ENCODE results near the gene MLXIPL. TPM values are rescaled to one million over a fixed set of nuclear protein-coding genes. Genes with fewer than 3 reads are reported as not detected.
"Not testable (repeated sequence)": the region's sequence is repeated elsewhere in the genome, so short reads cannot be mapped to it uniquely, and the experiment has no call there.

Gene MLXIPL, protein sequence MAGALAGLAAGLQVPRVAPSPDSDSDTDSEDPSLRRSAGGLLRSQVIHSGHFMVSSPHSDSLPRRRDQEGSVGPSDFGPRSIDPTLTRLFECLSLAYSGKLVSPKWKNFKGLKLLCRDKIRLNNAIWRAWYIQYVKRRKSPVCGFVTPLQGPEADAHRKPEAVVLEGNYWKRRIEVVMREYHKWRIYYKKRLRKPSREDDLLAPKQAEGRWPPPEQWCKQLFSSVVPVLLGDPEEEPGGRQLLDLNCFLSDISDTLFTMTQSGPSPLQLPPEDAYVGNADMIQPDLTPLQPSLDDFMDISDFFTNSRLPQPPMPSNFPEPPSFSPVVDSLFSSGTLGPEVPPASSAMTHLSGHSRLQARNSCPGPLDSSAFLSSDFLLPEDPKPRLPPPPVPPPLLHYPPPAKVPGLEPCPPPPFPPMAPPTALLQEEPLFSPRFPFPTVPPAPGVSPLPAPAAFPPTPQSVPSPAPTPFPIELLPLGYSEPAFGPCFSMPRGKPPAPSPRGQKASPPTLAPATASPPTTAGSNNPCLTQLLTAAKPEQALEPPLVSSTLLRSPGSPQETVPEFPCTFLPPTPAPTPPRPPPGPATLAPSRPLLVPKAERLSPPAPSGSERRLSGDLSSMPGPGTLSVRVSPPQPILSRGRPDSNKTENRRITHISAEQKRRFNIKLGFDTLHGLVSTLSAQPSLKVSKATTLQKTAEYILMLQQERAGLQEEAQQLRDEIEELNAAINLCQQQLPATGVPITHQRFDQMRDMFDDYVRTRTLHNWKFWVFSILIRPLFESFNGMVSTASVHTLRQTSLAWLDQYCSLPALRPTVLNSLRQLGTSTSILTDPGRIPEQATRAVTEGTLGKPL
- total RNA-seq, result 117 TPM

DNA sequence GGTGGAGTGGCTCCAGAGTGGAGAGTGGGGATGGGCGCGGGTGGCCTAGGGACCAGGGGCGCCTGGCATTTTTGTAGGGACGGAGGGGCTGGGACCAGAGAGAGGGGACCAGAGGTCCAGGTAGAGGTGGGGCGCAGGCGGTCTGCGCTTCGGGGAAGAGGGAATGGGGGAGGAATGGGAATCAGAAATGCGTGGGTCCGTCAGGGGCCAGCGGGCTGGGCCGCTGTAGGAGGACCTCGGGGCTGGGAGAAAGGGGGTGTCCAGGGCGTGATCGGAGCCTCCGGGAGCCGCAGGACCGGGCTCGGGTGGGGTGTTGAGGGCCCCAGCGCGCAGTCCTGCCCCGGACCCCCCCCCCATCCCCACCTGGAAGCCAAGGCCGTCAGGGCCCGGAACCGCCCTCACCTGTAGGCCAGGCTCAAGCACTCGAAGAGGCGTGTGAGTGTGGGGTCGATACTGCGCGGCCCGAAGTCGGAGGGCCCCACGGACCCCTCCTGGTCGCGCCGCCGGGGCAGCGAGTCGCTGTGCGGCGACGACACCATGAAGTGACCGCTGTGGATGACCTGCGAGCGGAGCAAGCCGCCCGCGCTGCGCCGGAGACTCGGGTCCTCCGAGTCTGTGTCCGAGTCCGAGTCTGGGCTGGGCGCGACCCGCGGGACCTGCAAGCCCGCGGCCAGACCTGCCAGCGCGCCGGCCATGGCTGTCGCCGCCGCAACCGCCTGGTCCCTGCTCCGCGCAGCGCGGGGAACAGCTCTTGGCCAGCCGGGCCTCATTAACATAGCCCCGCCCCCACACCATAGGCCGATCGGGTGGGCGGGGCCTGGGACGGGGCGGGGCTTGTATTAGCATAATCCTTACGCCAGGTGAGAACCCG is at the start of gene MLXIPL:
TSS of gene MLXIPL (minus strand) at position 725 of the 871 bp plus-strand sequence. CDS start at position 695, 30 bp downstream.
- DNase-seq (ENCODE audit: low spot score), result peak; percentile 87

DNA sequence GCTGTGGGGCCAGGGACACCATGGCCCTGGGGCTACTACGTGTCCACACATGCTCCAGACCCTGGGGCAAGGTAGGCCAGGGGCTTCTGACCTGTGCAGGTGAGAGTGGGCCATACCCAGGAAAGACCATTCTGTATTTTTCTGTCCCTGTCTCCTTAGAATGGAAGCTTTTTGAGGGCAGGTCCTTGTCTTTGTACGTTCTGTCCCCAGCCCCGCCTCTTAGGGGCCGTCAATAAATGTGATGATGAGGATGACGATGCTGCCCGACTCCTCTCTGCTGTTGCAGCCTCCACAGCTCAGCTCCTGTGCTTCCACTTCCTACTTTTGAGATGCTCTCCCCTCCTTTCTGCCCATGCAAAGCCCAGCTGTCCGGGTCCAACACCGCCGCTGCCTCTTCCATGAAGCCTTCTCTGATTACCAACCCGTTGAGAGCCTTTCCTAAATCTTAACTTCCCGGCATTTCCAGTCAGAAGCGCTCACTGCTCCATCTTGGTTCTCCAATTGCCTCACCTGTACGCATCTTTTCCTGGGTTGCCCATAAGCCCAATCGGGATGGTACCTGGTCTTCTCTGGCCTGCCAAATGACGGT is 47.6 kb upstream of the MLXIPL start:
- no peak for DNase-seq (ENCODE audit: low spot score)

DNA sequence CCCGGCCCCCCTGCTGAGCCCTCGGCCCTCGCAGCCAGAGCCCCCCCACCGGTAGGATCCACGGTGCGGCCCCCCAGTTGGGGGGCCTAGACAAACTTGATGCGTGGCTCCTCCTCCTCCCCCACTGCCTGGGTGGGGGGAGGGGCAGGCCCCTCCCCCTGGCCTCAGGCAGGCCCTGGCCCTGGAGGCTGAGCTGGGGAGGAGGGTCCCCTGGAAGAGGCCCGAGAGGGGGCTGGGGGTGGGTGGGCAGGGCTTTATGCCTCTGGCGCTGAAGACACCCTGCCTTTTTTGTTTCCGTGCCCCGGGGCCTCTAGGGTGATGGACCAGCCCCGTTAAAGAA is 47.0 kb upstream of the MLXIPL start:
- DNase-seq (ENCODE audit: low spot score), result no peak

DNA sequence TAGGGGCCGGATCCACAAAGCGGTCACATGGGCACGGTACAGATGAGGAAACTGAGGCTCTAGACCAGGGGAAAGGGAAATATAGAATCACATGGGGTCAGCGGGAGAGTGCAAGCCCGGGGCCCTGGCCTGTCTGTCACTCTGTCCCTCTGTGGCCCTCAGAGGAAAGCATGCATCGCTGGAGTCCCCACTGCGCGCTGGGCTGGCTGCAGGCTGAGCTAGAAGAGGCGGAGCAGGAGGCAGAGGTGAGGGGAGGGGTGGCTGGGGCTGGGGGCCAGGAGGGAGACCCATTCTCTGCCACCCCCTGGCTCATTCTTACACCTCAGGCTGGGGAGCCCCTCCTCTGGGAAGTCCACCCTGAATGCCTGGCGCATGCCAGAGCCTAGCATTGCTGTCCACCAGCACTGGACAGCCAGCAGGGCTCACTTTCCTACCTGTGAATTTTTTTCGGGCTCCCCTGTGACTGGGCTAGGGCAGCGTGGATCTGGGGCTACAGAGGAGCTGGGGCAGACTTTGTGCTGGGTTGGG is 45.6 kb upstream of the MLXIPL start:
- no peak for DNase-seq (ENCODE audit: low spot score)

DNA sequence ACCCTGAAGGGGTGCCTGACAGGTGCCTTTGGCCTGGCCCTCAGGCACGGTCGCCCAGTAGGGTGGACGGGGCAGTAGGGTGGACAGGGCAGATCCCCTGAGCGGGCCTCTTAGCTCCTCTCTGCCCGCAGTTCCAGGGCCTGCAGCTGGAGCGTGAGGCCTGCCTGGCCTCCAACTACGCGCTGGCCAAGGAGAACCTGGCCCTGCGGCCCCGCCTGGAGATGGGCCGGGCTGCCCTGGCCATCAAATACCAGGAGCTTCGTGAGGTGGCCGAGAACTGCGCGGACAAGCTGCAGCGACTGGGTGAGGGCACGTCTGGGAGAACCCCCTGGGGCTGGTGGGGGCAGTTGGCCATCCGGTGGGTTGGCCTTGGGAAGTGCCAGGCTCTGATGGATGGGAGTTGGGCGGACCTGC is 45.0 kb upstream of the MLXIPL start:
- DNase-seq (ENCODE audit: low spot score), result no peak

DNA sequence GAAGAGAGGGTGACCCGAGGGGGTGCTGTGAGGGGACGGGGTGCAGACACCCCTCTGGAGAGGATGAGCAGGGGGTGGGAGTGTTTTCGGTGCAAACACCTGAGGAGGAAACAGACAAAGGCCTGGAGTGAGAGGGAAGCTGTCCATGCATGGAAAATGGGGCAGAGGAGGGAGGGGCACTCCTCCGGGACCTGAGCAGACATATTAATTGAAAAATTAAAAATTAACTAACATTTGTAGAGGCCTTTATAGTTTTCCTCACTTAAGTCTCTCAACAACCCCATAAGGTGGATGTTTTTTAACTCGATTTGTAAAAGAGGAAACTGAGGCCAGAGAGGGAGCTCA is 44.5 kb upstream of the MLXIPL start:
- no peak for DNase-seq (ENCODE audit: low spot score)

DNA sequence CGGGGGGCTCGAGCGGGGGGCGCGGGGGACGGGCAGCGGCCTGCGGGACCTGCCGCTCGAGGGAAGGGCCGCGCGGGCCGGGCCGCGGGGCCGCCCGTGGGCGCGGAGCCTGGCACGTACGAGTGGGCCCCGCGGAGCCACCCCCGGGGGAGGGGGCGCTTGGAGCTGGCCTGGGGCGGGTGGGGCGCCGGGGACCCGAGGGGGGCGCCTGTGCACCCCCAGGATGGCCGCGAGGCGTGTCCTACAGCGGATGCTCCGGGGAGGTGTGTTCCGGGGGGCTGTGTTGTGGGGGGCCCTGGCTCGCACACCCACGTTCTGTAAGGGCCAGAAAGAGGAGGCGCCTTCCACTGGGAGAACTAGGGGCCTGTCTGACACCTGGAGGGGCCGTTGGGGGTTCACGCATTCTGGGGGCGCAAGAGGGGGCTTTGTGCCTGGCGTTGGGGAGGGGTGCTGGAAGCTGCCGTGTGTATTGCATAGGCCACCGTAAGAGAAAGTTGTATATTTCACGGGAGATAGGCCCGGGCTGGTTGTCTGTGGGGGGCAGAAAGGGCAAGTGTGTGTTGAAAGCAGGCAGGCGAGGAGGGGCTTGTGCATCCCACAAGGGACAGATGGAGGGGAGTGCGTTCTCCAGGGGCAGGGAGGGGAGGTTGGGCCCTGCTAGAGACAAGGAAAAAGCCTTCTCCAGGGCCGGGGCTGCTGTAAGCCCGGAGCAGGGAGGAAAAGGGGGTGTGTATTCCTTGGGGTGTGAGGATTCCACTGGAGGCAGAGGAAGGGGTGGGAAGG is 44.0 kb upstream of the MLXIPL start:
- DNase-seq (ENCODE audit: low spot score), result no peak

DNA sequence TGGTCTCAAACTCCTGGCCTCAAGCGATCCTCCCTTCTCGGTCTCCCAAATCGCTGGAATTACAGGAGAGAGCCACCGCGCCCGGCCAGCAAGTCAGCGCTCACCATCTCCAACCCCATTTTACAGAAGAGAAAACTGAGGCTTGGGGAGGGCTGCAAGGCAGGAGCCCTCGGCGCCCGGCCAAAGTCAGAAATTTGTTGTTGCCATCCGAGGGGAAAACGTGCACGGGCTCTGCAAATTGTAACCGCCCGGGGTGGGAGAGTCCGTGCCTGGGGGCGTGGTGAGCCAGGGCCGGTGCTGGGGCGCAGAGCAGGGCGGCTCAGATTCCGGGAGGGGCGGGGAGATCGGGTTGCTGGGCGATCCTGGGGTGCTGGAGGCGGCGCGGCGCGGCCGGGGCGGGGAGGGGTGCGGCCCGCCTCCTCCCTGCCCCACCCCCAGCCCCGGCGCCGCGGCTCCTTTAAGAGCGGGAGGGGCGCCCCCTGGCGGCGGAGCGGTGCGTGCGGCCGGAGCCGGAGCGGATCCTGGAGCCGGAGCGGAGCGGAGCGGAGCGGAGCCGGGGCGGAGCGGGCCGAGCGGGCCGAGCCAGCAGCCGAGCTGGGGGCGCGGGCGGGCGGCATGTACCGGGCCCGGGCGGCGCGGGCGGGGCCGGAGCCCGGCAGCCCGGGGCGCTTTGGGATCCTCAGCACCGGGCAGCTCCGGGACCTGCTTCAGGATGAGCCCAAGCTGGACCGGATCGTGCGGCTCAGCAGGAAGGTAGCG is 43.2 kb upstream of the MLXIPL start, which contains the start of gene VPS37D:
TSS of gene VPS37D (plus strand) at position 488 of the 759 bp plus-strand sequence. CDS start at position 616, 128 bp downstream.
- peak; percentile 92 for DNase-seq (ENCODE audit: low spot score)

DNA sequence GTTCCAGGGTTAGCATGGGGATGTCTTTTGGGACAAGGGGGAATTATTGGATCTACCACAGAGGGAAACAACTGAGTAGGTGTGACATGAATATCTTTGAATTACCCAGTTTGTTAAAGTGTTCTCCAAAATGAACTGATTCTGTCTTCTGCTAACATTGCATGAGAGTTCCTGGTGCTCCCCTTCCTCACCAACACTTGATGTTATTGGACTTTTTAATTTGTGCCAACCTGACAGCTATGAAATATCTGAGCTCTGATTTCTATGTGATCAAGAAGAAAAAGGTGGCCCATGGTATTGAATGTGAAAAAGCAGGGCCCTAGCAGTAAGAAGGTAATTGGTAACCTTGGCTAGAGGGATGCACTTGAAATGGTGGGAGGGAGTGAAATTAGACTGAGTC is 38.7 kb upstream of the MLXIPL start:
- DNase-seq (ENCODE audit: low spot score), result no peak

DNA sequence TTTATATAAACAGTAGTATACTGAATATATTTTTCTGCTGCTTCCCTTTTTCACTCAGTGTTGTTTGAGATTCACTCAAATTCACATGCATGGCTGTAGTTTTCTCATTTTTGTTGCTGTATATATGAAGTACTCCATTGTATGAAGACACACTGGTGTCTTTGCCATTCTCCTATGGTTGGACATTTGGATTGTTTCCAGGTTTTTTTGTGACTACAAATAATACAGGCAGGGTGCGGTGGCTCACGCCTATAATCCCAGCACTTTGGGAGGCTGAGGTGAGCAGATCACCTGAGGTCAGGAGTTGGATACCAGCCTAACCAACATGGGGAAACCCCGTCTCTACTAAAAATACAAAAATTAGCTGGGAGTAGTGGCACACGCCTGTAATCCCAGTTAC is 36.3 kb upstream of the MLXIPL start:
- DNase-seq (ENCODE audit: low spot score), result not testable (repeated sequence)

DNA sequence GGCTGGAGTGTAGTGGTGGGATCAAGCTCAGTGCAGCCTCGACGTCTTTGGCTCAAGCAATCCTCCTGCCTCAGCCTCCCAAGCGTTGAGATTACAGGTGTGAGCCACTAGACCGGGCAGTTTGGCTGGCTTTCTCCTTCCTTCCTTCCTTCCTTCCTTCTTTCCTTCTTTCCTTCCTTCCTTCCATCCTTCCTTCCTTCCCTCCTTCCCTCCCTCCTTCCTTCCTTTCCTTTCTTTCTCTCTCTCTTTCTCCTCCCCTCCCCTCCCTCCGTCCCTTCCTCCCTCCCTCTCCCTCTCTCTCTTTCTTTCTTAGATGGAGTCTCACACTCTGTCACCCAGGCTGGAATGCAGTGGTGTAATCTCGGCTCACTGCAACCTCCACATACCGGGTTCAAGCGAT is 35.7 kb upstream of the MLXIPL start:
- DNase-seq (ENCODE audit: low spot score), result no peak

DNA sequence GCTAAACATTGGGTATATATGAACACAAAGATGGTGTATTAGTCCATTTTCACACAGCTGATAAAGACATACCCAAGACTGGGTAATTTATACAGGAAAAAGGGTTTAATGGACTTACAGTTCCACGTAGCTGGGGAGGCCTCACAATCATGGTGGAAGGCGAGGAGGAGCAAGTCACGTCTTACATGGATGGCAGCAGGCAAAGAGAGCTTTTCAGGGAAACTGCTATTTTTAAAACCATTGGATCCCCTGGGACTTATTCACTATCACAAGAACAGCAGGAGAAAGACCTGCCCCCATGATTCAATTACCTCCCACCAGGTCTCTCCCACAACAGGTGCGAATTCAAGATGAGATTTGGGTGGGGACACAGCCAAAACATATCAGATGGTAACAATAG is 31.0 kb upstream of the MLXIPL start:
- not testable (repeated sequence) for DNase-seq (ENCODE audit: low spot score)

DNA sequence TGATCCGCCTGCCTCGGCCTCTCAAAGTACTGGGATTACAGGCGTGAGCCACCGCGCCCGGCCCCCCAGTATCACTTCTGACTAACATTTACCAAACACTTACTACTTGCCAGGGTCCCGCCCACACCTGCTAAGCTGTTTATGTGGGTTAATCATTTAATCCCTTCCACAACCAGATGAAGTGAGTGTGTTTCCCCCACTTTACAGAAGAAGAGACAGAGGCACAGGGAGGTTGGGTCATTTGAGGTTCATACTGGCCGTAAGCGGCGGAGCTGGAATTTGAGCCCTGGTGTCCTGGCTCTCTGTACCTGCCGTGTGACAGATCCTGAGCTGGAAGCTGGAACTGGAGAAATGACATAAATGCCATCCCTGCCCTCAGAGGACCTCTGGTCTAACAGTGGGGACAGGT is 28.2 kb upstream of the MLXIPL start:
- DNase-seq (ENCODE audit: low spot score), result no peak

DNA sequence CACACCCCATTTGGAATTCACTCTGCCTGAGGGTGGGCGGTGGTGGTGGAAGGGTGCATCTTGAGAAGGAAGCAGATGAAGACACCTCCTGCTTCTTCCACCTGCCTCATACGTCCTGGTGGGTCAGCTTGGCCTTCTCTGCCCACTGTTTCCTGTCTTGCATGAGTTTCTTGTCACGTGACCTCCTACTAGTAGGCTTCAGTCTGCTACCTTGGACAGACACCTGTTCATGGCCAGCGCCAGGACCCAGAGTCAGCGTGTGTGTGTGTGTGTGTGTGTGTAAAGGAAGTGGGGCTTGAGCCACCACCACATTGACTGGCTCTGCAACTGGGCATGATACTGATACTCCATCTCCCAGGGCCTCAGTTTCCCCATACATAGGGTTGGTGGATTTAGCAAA is 26.2 kb upstream of the MLXIPL start:
- no peak for DNase-seq (ENCODE audit: low spot score)

DNA sequence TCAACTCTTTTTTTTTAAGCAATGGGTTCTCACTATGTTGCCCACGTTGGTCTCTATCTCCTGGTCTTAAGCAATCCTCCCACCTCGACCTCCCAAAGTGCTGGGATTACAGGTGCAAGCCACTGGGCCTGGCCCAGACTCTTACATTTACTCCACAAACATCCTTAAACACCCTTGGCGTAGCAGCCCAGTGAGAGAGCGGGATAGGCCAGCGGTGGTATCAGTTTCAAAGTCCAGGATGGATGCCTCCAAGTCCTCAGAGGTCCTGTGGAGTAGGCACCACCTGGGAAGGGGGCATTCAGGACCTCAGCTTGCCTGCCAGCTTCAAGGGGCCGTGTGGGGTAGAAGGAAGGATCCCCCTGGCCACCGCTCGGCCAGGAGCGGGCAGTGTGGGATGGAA is 25.3 kb upstream of the MLXIPL start:
- DNase-seq (ENCODE audit: low spot score), result no peak

DNA sequence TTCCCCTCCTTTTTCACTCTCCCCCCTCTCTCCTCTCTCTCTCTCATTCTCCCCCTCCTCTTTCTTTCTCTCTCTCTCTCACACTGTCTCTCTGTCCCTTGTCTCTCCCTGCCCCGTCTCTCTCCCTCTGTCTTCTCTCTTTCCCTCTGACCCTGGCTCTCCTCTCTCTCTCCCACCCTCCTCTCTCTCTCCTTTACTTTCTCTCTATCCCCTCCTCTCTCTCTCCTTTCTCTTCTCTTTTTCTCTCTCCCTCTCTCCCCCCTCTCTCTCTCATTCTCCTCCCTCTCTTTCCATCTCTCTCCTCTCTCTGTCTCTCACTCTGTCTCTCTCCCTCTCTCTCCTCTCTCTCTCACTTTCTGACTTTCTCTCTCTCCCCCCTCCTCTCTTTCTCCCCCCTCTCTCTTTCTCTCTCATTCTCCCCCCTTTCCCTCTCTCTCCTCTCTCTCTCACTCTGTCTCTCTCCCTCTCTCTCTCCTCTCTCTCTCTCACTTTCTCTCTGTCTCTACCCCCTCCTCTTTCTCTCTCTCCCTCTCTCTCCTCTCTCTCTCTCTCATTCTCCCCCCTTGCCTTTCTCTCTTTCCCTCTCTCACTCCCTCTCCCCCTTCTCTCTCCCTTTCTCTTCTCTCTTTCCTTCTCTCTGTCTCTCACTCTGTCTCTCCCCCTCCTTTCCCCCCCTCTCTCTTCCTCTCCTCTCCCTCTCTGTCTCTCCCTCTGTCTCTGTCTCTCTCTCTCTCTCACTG is 24.4 kb upstream of the MLXIPL start:
- DNase-seq (ENCODE audit: low spot score), result no peak

DNA sequence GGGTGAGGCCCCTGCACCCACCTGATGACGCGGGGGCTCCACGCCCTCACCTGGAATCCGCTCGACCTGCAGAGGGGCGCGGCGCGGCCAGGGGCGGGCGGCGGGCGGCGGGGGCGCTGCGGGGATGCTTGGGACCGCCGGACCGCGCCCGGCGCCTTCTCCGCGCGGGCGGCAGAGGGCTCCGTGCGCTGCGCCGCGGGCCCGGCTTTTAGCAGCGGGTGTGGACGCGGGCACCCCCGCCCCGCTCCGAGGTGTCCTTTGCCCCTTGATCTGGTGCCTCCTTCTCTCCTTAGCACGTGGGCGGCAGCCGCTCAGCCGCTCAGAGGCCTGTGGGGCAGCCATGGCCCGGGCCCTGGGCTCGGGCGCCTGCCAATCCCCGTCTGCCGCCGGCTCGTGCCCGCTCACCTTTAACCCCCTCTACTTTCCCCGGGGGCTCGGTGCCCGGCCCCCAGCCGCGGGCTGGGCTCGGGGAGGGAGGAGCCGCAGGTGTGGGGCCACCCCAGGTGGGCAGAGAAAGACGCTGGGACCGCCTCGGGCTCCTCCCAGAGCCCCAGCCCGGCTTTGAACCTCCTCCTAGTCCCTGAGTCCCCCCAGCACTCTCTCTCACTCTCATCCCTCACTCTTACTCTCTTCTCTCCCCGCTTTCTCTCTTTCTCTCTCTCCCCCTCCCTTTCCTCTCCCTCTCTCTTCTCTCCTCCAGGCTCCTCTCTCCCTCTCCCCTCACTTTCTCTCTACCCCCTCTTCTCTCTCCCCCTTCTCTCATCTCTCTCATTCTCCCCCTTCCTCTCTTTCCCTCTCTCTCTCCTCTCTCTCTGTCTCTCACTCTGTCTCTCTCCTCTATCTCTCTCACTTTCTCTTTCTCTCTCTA is 23.6 kb upstream of the MLXIPL start:
- peak; percentile 47 for DNase-seq (ENCODE audit: low spot score)
